ENCODE results near the gene MYO9B. TPM values are rescaled to one million over a fixed set of nuclear protein-coding genes. Genes with fewer than 3 reads are reported as not detected.

Gene MYO9B
- total and polyA plus RNA-seq, 2 of the 13 experiments (the other 11 are each of a cell fraction or from before 2014, with no cell fraction given): 18.0 to 18.3 TPM

- TF ChIP-seq CCAR2 (optimal IDR thresholded peaks at IDR 0.05; ENCODE audit: low read depth, low read length) (no peak), FOSL2 (CRISPR knock-in tag; IDR thresholded peaks at IDR 0.05) (peak; percentile 41), ZZZ3 (CRISPR knock-in tag; IDR thresholded peaks at IDR 0.05; ENCODE audit: borderline replicate concordance) (0 out of 2 replicates have a peak, but pooled peaks have one; percentile 1), ZNF775 (CRISPR knock-in tag; IDR thresholded peaks at IDR 0.05; ENCODE audit: borderline replicate concordance) (no peak), SP5 (CRISPR knock-in tag; IDR thresholded peaks at IDR 0.05; ENCODE audit: borderline replicate concordance, low read depth) (peak; percentile 58), SMAD9 (CRISPR knock-in tag; IDR thresholded peaks at IDR 0.05) (no peak), FOXA1 (IDR thresholded peaks at IDR 0.05) (no peak), FOXA1 (CRISPR knock-in tag; IDR thresholded peaks at IDR 0.05) (no peak), GATAD2A (CRISPR knock-in tag; IDR thresholded peaks at IDR 0.05) (peak; percentile 78), ZBTB43 (CRISPR knock-in tag; conservative IDR thresholded peaks at IDR 0.05) (no peak), RBFOX2 (IDR thresholded peaks at IDR 0.05; ENCODE audit: low read depth, low read length) (peak; percentile 23), ZMYM3 (CRISPR knock-in tag; IDR thresholded peaks at IDR 0.05) (peak; percentile 94), ZNF101 (CRISPR knock-in tag; IDR thresholded peaks at IDR 0.05; ENCODE audit: borderline replicate concordance, low read depth) (no peak), UBTF (CRISPR knock-in tag; IDR thresholded peaks at IDR 0.05) (peak; percentile 49), ISL2 (CRISPR knock-in tag; IDR thresholded peaks at IDR 0.05) (0 out of 2 replicates have a peak, but pooled peaks have one; percentile 30), ZNF619 (CRISPR knock-in tag; IDR thresholded peaks at IDR 0.05) (no peak), ZSCAN21 (CRISPR knock-in tag; IDR thresholded peaks at IDR 0.05; ENCODE audit: borderline replicate concordance) (no peak; the same call in 1 of the 2 replicates), RXRA (CRISPR knock-in tag; IDR thresholded peaks at IDR 0.05) (peak; percentile 95), TCF12 (IDR thresholded peaks at IDR 0.05) (no peak), TCF12 (CRISPR knock-in tag; IDR thresholded peaks at IDR 0.05) (peak; percentile 76; the same call in 1 of the 2 replicates), BCL6 (CRISPR knock-in tag; IDR thresholded peaks at IDR 0.05) (peak; percentile 99)
Measured at GRCh38 chr19:17243830-17244617, 168.4 kb downstream of the MYO9B start (continued).
